Astrocyte of the hippocampus (primary cell): ENCODE measurements around the gene GIT2.
"Not testable (repeated sequence)": the region's sequence is repeated elsewhere in the genome, so short reads cannot be mapped to it uniquely, and the experiment has no call there.

ENCODE experiments used
- DNase-seq: peaks from one replicate; pipeline ENCODE4 v3.0.0; 2011; ENCODE audit warnings: low read depth, low spot score

GIT2 gene

GRCh38 chr12:109920261-109920780 is 75.8 kb downstream of the GIT2 start:
- no peak for DNase-seq

DNA sequence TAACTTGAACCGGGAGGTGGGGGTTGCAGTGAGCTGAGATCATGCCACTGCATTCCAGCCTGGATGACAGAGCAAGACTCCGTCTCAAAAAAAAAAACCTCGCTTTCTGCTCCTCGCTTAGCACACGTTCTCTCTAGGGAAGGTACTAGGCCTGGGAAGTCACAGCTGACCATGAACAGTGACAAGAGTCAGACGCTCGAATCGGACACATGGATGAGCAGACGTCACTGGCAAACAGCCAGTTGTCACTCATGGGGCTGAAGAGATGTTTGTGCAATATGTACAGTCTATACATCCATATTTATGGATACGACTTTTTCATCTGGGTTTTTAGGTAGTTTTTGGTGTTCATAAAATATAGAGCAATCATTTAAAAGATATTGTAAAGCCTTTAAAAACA is 76.7 kb downstream of the GIT2 start:
- DNase-seq, result no peak

- DNase-seq, result no peak
Measured at GRCh38 chr12:109916045-109916444, 80.1 kb downstream of the GIT2 start.

- DNase-seq, result no peak
Measured at GRCh38 chr12:109915171-109916040, 80.8 kb downstream of the GIT2 start.

GRCh38 chr12:109914461-109914860 is 81.7 kb downstream of the GIT2 start:
- no peak for DNase-seq

GRCh38 chr12:109912855-109913321 is 83.3 kb downstream of the GIT2 start:
- DNase-seq, result no peak

DNA sequence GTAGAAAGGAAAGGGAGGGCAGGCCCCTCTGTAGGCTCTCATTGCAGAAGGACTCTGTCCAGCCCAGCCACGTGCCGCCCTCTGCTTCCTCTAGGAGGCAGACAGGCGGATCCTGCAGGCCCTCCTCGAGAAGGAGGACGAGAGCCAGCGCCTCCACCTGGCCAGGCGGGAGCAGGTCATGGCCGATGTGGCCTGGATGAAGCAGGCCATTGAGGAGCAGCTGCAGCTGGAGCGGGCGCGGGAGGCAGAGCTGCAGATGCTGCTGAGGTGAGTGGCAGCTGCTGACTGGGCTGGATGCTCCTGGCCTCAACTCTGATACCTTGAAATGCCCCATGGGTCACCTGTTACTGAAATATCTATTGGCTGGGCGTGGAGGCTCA is 85.2 kb downstream of the GIT2 start:
- peak; percentile 25 for DNase-seq

DNA sequence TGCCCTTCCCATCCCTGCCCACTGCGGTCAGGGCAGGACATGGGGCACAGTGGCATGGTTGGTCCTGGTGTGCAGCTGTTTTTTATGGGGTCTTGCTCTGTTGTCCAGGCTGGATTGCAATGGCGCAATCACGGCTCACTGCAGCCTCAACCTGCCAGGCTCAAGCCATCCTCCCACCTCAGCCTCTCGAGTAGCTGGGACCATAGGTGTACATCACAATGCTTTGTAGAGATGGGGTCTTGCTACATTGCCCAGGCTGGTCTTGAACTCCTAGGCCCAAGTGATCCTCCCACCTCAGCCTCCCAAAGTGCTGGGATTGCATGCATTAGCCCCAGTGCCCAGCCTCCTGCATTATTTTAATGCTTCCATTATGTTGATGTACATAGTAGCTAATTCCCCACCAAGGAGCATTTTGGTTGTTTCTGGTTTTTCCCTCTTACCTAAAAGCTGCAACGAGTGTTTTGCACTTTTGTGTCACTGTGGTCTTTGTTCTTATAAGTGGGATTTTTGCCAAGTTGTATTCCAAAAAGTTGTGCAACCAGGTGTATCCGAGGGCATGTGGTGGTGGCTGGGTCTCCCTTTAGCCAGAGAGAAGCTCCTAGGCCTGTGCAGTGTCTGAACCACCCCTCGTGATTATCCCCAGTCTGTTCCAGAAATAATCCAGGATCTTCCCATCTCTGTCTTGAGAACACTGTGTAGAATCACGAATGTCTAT is 85.8 kb downstream of the GIT2 start:
- DNase-seq, result no peak

- DNase-seq, result no peak
Measured at GRCh38 chr12:109905301-109905700, 90.9 kb downstream of the GIT2 start.

DNA sequence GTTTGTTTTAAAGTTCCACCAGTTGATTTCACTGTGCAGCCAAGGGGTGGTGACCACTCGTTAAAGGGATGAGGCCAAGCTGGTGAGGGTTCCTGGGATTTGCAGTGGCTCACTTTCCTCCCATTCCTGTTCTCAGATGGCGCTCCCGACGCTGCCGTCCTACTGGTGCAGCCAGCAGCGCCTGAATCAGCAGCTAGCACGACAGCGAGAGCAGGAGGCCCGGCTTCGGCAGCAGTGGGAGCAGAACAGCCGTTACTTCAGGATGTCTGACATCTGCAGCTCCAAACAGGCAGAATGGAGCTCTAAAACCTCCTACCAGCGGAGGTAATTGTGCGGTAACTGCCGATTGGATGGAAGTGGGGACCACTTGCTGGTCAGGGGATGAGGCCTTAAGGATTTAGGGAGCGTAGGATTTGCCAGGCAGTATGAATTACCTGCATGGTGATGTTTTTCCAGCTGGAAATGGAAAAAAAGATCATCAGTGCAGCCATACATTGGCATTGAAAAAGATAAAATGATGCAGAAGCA is 93.2 kb downstream of the GIT2 start:
- no peak for DNase-seq

- DNase-seq, result no peak
Measured at GRCh38 chr12:109900752-109901580, 95.2 kb downstream of the GIT2 start.

DNA sequence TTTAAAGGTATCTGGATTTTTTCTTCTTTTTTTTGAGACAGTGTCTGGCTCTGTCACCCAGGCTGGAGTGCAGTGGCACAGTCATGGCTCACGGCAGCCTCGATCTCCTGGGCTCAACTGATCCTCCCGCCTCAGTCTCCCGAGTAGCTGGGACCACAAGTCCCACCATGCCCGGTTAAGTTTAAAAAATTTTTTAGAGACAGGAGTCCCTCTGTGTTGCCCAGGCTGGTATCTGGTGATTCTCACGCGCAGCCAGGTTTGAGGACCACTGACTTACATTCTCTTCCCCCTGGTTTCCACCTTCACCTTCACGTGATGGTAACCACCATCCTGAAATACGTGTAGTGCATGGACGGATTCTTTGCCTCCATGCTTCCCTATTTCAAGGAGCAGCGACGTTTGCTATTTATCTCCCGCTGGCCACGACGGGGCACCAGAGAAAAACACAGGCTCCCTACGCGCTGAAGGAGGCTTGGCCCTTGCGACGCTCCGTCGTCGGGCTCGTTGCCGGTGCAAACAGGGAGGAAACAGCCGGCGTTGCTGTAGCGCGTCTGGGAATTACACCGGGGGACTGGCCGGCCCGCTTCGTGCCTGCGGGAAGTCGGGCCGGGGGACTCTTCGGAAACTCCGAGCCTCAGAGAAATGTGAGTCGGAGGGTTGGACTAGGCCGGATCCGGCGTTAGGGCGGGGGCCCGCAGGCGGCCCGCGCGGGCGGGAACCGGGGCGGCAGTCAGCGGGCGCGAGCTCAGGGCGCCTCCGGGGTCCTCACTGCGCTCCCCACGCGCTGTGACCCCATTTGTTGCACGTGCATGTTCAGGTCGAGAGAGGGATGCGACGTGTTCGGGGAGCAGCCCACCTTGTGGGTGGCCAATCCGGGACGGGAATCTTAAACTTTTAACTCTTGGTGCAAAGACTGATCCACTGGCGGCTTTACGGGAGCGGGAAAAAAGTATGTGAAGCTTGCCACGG is 96.1 kb downstream of the GIT2 start, which contains the start of gene TCHP:
TCHP (plus strand) TSS at position 492 of the 969 bp plus-strand sequence. CDS start 2,753 bp downstream, outside the sequence.
- DNase-seq, result peak; percentile 95

DNA sequence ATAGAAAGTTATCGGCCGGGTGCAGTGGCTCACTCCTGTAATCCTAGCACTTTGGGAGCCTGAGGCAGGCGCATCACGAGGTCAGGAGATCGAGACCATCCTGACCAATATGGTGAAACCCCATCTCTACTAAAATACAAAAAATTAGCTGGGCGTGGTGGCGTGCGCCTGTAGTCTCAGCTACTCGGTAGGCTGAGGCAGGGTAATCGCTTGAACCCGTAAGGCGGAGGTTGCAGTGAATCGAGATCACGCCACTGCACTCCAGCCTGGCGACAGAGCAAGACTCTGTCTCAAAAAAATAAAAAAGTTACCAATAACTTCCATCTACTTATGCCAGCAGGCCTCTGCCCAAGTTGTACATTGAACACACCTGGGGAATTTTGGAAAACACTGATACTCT is 96.8 kb downstream of the GIT2 start:
- not testable (repeated sequence) for DNase-seq

DNA sequence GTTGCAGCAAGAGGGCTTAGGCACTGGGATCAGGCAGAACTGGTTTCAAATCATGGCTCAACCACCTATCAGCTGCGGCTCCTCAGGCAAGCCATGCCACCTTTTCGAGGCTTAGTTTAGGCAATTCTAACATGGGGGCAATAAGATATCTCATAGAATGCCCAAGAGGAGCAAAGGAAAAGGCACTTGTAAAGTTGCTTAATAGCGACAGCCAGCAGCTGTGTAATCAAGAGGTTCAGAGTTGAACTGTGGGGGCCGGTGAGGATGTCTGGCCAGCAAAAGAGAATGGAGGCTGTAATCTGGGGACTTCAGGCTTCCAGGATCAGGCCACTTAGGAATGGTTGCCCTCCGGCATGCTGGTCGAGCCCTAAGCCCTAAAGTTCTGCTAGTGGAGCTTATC is 99.1 kb downstream of the GIT2 start:
- no peak for DNase-seq

DNA sequence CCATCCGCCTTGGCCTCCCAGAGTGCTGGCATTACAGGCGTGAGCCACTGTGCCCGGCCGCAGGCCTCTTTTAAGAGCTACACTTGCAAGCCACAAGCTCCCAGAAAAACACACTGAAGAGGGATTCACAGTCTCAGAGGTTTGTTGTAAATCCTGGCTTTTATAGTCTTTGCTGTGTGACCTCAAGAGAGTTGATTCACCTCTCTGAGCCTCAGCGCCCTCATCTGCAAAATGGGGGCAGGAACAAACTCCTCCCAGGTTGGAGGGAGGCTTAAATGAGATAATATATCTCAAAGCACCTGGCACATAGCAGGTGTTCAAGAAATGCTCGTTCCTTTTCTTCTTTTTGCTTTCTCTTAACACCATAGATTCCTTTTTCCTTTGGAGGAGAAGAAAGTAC is 100.0 kb downstream of the GIT2 start:
- no peak for DNase-seq

- DNase-seq, result no peak
Measured at GRCh38 chr12:109894939-109895338, 101.2 kb downstream of the GIT2 start.

DNA sequence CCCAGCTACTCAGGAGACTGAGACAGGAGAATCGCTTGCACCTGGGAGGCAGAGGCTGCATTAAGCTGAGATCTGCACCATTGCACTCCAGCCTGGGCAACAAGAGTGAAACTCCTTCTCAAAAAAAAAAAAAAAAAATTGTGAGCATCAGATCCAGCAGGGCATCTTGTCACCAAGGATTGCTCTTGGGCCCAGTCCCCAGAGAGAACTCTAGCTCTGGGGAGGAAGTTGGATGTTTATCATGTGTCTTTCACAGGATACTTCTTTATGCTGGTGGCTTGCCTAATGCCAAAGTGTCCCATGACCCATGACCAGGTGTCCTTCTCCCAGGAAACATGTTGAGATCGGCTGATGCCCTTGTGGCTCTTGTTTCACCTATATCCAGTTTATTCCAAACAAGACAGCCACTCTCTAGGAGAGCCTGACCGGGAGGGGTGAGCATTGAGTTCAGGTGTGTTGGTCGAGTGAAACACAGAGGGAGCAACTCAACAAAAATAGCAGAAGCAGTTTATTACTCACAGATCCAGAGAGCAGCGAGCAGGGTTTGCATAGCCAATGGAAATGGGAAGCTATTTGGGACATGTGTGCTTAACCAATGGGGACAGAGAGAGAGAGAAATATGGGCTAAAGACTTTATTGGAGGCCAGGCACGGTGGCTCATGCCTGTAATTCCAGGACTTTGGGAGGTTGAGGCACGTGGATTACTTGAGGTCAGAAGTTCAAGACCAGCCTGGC is 102.7 kb downstream of the GIT2 start:
- no peak for DNase-seq

- DNase-seq, result no peak
Measured at GRCh38 chr12:109892748-109893147, 103.4 kb downstream of the GIT2 start.

- DNase-seq, result no peak
Measured at GRCh38 chr12:109892165-109892715, 103.9 kb downstream of the GIT2 start.
